Esophagus squamous epithelium (tissue), 5 donors: Measurements from ENCODE around the gene FKBP7. TPM values are rescaled to one million over a fixed set of nuclear protein-coding genes. Genes with fewer than 3 reads are reported as not detected.

Source experiments
- DNase-seq: peaks from one replicate; lab custom pipeline; 2025; lab: John Stamatoyannopoulos, UW
- H3K27ac ChIP-seq, 4 donors: fragments of 200-600 bp; sonication (generic); one replicate each; pipeline ENCODE4 v1.5.1; 2016 to 2019; ENCODE audit warnings: mild to moderate bottlenecking in 1 of 4
- H3K27me3 ChIP-seq, 4 donors: fragments of 200-600 bp; sonication (generic); 1 replicate in 3 of 4; 2 replicates in 1 of 4; pipeline versions ENCODE4 v1.5.1 to v1.6.0; 2017 to 2021; ENCODE audit warnings: antibody characterized with exemption in 1 of 4
- H3K36me3 ChIP-seq, 3 donors: fragments of 200-600 bp; sonication (generic); one replicate each; pipeline ENCODE4 v1.5.1; 2016 to 2019
- H3K4me1 ChIP-seq, 3 donors: fragments of 200-600 bp; sonication (generic); one replicate each; pipeline ENCODE4 v1.5.1; 2017 to 2019
- H3K4me3 ChIP-seq, 4 donors: fragments of 200-600 bp; sonication (generic); 1 replicate in 3 of 4; 2 replicates in 1 of 4; pipeline ENCODE4 v1.5.1; 2016 to 2019; ENCODE audit warnings: mild to moderate bottlenecking in 2 of 4, moderate library complexity in 1 of 4
- H3K9me3 ChIP-seq, 3 donors: fragments of 200-600 bp; sonication (generic); one replicate each; pipeline ENCODE4 v1.5.1; 2016 to 2019
- POLR2A ChIP-seq, 4 donors: fragments of 450-650 bp; IDR thresholded peaks; one replicate each; pipeline ENCODE4 v1.6.1; 2017; ENCODE audit warnings: antibody characterized with exemption in 4 of 4, mild to moderate bottlenecking in 4 of 4, moderate library complexity in 3 of 4
- WGBS, 2 donors: methylation state at CpG; one replicate each; pipeline ENCODE4 v1.1.5; 2018; 5-methylcytosine and 5-hydroxymethylcytosine counted together
- intact Hi-C: fragments of 100-400 bp; cut with DNase I; formaldehyde crosslinking; loops from one replicate; pipeline ENCODE4 v1.15.0; 2022
- total RNA-seq, 4 donors: library from RNA; depleted of rRNA; stranded (reverse); fragments of >200 nt; gene quantifications; one replicate each; pipeline ENCODE4 v1.1.0, GENCODE V29; 2016
- TF ChIP-seq, protein P1 (sequence below), 6 experiments: fragments of 450-650 bp in 4 of 6; fragments of 200-600 bp in 2 of 6; sonication (generic) in 2 of 6; IDR thresholded peaks; one replicate each; pipeline ENCODE4 v1.5.1; 2016 to 2019; ENCODE audit warnings: antibody characterized with exemption in 6 of 6, mild to moderate bottlenecking in 4 of 6, moderate library complexity in 4 of 6
- donor health status: DM: yes; HTN: yes; CAD: no.

The FKBP7 gene
- total RNA-seq, 4 donors from 2014 or later = 0.83 to 10.5 (median 1.4) TPM

DNA sequence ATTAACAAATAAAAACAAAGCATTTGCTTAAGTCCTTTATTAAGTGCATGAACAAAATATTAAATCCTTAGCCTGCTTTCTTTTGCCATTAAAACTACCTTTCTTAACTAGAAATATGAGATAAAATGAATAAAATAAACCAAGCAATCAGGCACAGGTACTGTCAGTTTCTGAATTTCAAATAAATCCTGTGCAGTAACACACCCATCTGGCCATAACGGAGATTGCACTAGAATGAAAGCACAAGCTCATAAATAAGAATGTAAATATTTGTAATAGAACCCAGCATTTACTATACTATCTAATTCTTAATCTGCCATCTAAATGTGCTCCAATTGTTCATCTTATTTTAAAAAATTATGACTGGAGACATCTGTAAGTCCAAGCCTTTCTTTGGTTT, 59.3 kb downstream of the FKBP7 start:
- WGBS, 2 donors = 35 to 48% methylated on average over 1 of the region's 1 CpG
- intact Hi-C loops = loop anchor here (10.0 kb wide), 1 partner anchor 304 kb away; the partner anchor contains the start of gene RBM45
- H3K9me3 ChIP-seq = no peaks in the 10 kb centered on the region
- no peak overlapping the region for H3K27ac ChIP-seq
- H3K27me3 ChIP-seq = no peaks in the 10 kb centered on the region
- peaks cover 4 to 39% (median 10%) of the 10 kb centered on the region in 3 donors for H3K4me1 ChIP-seq
- H3K36me3 ChIP-seq = no peaks in the 10 kb centered on the region
- DNase-seq = no peak
- H3K4me3 ChIP-seq = no peak overlapping the region
- TF ChIP-seq, protein P1, sequence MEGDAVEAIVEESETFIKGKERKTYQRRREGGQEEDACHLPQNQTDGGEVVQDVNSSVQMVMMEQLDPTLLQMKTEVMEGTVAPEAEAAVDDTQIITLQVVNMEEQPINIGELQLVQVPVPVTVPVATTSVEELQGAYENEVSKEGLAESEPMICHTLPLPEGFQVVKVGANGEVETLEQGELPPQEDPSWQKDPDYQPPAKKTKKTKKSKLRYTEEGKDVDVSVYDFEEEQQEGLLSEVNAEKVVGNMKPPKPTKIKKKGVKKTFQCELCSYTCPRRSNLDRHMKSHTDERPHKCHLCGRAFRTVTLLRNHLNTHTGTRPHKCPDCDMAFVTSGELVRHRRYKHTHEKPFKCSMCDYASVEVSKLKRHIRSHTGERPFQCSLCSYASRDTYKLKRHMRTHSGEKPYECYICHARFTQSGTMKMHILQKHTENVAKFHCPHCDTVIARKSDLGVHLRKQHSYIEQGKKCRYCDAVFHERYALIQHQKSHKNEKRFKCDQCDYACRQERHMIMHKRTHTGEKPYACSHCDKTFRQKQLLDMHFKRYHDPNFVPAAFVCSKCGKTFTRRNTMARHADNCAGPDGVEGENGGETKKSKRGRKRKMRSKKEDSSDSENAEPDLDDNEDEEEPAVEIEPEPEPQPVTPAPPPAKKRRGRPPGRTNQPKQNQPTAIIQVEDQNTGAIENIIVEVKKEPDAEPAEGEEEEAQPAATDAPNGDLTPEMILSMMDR (IDR thresholded peaks at IDR 0.05) = peak in 2 of 6 experiments; percentile 9 to 34
- no peak for TF ChIP-seq POLR2A (IDR thresholded peaks at IDR 0.05)

DNA sequence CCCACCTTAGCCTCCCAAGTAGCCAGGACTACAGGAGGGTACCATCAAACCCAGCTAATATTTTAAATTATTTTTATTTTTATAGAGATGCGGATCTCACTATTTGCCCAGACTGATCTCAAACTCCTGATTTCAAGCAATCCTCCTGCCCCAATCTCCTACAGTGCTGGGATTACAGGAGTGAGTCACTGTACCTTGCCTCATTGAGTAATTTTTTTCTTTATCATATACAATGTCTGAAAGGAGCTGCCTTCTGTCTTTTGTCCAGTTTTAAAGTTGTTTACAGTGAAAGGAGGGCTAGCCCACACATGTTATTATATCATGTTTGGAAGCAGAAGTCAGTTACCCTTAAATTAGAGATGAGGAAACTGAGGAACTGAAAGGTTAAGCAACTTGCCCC, 60.0 kb downstream of the FKBP7 start:
- Histone ChIP-seq H3K4me1 (peaks cover 4 to 45% (median 10%) of the 10 kb centered on the region in 3 donors), H3K36me3 (no peaks in the 10 kb centered on the region), H3K27ac (no peak overlapping the region), H3K4me3 (no peak overlapping the region), H3K27me3 (no peaks in the 10 kb centered on the region), H3K9me3 (no peaks in the 10 kb centered on the region)
- TF ChIP-seq, protein P1 (IDR thresholded peaks at IDR 0.05) = no peak
- TF ChIP-seq POLR2A (IDR thresholded peaks at IDR 0.05) = no peak
- WGBS, 2 donors = 61 to 67% methylated on average over 1 of the region's 1 CpG
- intact Hi-C loops = loop anchor here (10.0 kb wide), 1 partner anchor 304 kb away; the partner anchor contains the start of gene RBM45
- DNase-seq = no peak

DNA sequence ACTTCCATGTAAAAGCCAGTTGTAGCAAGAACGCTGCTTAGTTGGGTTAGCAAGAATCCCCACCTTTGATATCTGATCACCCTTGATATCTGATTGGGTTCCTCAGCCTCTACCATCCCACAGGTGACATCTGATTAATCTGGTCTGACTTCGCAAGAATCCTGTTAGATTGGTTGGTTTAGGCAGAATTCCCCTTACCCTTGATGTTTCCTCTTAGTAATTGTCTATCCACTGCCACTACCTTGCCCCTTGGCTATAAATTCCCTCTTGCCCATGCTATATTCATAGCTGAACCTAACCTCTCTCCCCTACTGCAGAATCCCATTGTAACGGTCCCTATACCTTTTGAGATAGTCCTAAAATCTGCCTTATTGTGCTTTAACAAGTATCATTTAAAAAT, 60.5 kb downstream of the FKBP7 start:
- Histone ChIP-seq H3K27me3 (no peaks in the 10 kb centered on the region), H3K9me3 (no peaks in the 10 kb centered on the region), H3K4me3 (no peak overlapping the region), H3K27ac (no peak overlapping the region), H3K36me3 (no peaks in the 10 kb centered on the region), H3K4me1 (peaks cover 4 to 50% (median 10%) of the 10 kb centered on the region in 3 donors)
- intact Hi-C loops = loop anchor here (10.0 kb wide), 1 partner anchor 303 kb away; the partner anchor contains the start of gene RBM45
- WGBS, 2 donors = 46 to 61% methylated on average over 3 of the region's 3 CpGs
- DNase-seq = no peak
- no peak for TF ChIP-seq POLR2A (IDR thresholded peaks at IDR 0.05)
- TF ChIP-seq, protein P1 (IDR thresholded peaks at IDR 0.05) = no peak

DNA sequence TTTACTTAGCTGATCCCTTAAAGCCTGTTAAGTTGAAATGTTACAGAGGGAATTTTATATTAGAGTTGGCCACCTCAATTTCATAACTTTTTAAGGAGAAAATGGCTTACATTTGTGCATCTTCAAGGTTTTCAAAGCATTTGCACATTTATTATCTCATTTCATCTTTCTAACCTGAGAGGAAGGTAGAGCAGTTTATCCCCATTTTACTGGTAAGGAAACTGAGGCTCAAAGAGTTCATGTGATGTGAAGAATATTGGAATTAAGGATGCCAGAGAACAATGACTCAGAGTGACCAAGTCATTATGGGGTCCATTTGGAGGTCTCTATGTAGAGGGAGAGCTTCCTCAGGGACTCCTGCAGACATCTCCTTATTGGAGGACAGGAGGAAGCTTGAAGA, 62.4 kb downstream of the FKBP7 start:
- H3K4me3 ChIP-seq = no peak overlapping the region
- H3K9me3 ChIP-seq = no peaks in the 10 kb centered on the region
- no peak for DNase-seq
- no peaks in the 10 kb centered on the region for H3K36me3 ChIP-seq
- intact Hi-C loops = loop anchor here (10.0 kb wide), 1 partner anchor 301 kb away; the partner anchor contains the start of gene RBM45
- peaks cover 4 to 51% (median 10%) of the 10 kb centered on the region in 3 donors for H3K4me1 ChIP-seq
- no peak for TF ChIP-seq POLR2A (IDR thresholded peaks at IDR 0.05)
- TF ChIP-seq, protein P1 (IDR thresholded peaks at IDR 0.05) = no peak
- no peaks in the 10 kb centered on the region for H3K27me3 ChIP-seq
- no peak overlapping the region for H3K27ac ChIP-seq

DNA sequence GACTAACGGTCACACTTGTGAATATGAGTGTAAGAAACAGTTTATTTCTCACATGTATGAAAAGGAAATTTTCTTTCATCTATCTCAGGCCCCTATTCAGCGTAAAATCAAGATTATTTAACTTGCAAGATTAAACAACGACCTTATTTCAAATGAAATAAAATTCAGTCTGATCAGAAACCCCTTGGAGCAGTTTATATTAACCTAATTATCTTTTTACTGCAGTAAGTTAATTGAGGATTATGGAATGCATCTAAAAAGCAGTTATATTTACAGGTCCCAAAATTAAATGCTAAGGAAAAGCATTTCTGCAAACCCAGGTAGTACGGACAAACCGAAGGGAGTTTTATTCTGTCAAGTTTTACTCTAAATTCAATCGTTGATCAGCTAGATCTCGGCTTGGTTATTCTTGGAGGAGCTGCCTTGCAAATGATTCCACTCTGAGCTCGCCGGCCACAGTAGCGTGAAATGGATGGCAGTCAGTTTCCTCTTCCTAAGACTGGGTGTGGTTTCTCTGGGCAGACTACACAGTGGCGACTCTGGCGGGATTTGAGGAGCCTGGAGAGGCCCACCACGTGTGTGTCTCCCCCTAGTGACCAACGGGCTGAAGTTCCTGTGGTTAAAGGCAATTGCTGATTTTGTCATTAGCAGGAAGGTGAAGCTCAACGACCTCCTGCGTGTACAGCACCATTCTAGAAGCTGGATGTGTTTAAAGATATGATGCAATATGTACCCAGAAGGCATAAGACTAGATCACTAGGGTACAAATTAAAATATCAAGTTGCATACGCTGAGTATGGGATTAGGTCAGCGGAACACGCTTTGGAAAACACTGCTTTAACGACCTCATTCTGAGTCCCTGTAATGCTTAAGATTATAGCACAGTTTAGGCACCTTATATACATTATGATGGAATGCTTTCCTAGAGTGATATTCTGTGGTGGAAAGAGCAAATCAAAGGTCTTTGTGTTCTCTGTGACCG, 63.8 kb downstream of the FKBP7 start:
- 10 to 15% methylated on average over 19 to 21 of the region's 21 CpGs for WGBS, 2 donors
- H3K4me3 ChIP-seq = peak overlapping the region; percentile 50 to 80 (median 68)
- TF ChIP-seq, protein P1 (IDR thresholded peaks at IDR 0.05) = peak; percentile 60 to 88 (median 84)
- TF ChIP-seq POLR2A (IDR thresholded peaks at IDR 0.05) = peak in 1 of 4 donors; percentile 44

More for the DNA sequence above, 63.8 kb downstream of the FKBP7 start:
- Histone ChIP-seq H3K4me1 (peaks cover 4 to 51% (median 10%) of the 10 kb centered on the region in 3 donors), H3K27me3 (no peaks in the 10 kb centered on the region), H3K9me3 (no peaks in the 10 kb centered on the region), H3K27ac (peak overlapping the region; percentile 89 to 95 (median 91)), H3K36me3 (no peaks in the 10 kb centered on the region)
- intact Hi-C loops = loop anchor here (10.0 kb wide), 1 partner anchor 300 kb away; the partner anchor contains the start of gene RBM45
- DNase-seq = peak; percentile 36
